Activated CD4-positive, alpha-beta T cell treated with anti-CD3 and anti-CD28 coated beads, Interleukin-2, amount 10 ng/mL, durations not matched to agents 24 days and 14 days (primary cell): ENCODE data around the gene SRGAP2B. TPM values are rescaled to one million over a fixed set of nuclear protein-coding genes. Genes with fewer than 3 reads are reported as not detected.

Experiments used
- total RNA-seq: library from RNA; stranded (reverse); gene quantifications from 2 replicates; pipeline ENCODE4 v1.2.3, GENCODE V29; 2022

SRGAP2B gene
- total RNA-seq, 1 donor from 2014 or later = 39.9 TPM

Other genes starting within 250 kb of the SRGAP2B start
- 7.5 and 8.0 TPM in 2 replicates for gene FAM72D, start 646 bp upstream of the SRGAP2B start, total RNA-seq
- gene PPIAL4D, start 146.8 kb upstream of the SRGAP2B start, total RNA-seq = not detected in 2 replicates